Activated naive CD4-positive, alpha-beta T cell treated with anti-CD3 and anti-CD28 coated beads for 36 hours (primary cell): ENCODE results near the gene RBM6. TPM values are rescaled to one million over a fixed set of nuclear protein-coding genes. Genes with fewer than 3 reads are reported as not detected.

Experiments
- CTCF ChIA-PET: fragments of 350-600 bp; sonication (Branson Sonifier 250); formaldehyde crosslinking; loops from one replicate; lab custom pipeline; 2021; ENCODE audit warnings: antibody characterized with exemption; lab: Charles Lee
- DNase-seq: peaks from one replicate; pipeline ENCODE4 v3.0.0-alpha.2; 2020
- H3K27ac Mint-ChIP-seq: one replicate; pipeline ENCODE4 v1.8.0; 2021; ENCODE audit warnings: mild to moderate bottlenecking, mixed read lengths
- H3K27me3 Mint-ChIP-seq: one replicate; pipeline ENCODE4 v1.8.0; 2021; ENCODE audit warnings: low read depth, mixed read lengths
- H3K36me3 Mint-ChIP-seq: one replicate; pipeline ENCODE4 v1.8.0; 2021; ENCODE audit warnings: low read depth, mixed read lengths
- H3K4me1 Mint-ChIP-seq: one replicate; pipeline ENCODE4 v1.8.0; 2021; ENCODE audit warnings: low read depth, mixed read lengths
- H3K4me3 Mint-ChIP-seq: one replicate; pipeline ENCODE4 v1.8.0; 2021; ENCODE audit warnings: mild to moderate bottlenecking, moderate library complexity, mixed read lengths
- H3K9me3 Mint-ChIP-seq: one replicate; pipeline ENCODE4 v1.8.0; 2021; ENCODE audit warnings: mixed read lengths
- intact Hi-C: fragments of 100-400 bp; cut with micrococcal nuclease; formaldehyde crosslinking; loops from one replicate; pipeline ENCODE4 v1.15.1; 2023
- total RNA-seq, 2 experiments: library from RNA; stranded (reverse); gene quantifications; one replicate each; pipeline ENCODE4 v1.2.3, GENCODE V29; 2021

The RBM6 gene
- total RNA-seq, 2 experiments from 2014 or later: 89.1 to 98.2 TPM

- Mint-ChIP-seq H3K9me3 (peaks cover 2% of the 10 kb centered on the region), H3K4me3 (peak overlapping the region; percentile 98), H3K4me1 (peaks cover 29% of the 10 kb centered on the region), H3K36me3 (peaks cover 17% of the 10 kb centered on the region), H3K27ac (peak overlapping the region; percentile 93), H3K27me3 (no peaks in the 10 kb centered on the region)
- no peak for DNase-seq
- CTCF ChIA-PET: interaction anchor here (0.6 kb wide), 1 partner anchor 77 kb away, joined by 4 read pairs; no protein-coding TSS in a partner anchor
- intact Hi-C loops: loop anchor here (1.0 to 2.0 kb wide), 7 partner anchors 11 to 358 kb away; partner anchors contain the start of genes HYAL3, IFRD2, INKA1 and MON1A
Observed at GRCh38 chr3:49940667-49941249, 808 bp downstream of the RBM6 start.

- H3K27me3 Mint-ChIP-seq: no peaks in the 10 kb centered on the region
- H3K27ac Mint-ChIP-seq: no peak overlapping the region
- peaks cover 2% of the 10 kb centered on the region for H3K9me3 Mint-ChIP-seq
- no peak for DNase-seq
- intact Hi-C loops: no loop called here
- peaks cover 39% of the 10 kb centered on the region for H3K4me1 Mint-ChIP-seq
- H3K4me3 Mint-ChIP-seq: peak overlapping the region; percentile 11
- CTCF ChIA-PET: no interaction called here
- H3K36me3 Mint-ChIP-seq: peaks cover 21% of the 10 kb centered on the region
Observed at GRCh38 chr3:49942651-49943050, 2.7 kb downstream of the RBM6 start.

- CTCF ChIA-PET: no interaction called here
- peaks cover 21% of the 10 kb centered on the region for H3K4me1 Mint-ChIP-seq
Observed at GRCh38 chr3:49952924-49953323, 13.0 kb downstream of the RBM6 start.

GRCh38 chr3:49955636-49956035 is 15.7 kb downstream of the RBM6 start:
- Mint-ChIP-seq H3K4me1 (peaks cover 15% of the 10 kb centered on the region), H3K36me3 (no peaks in the 10 kb centered on the region), H3K27ac (no peak overlapping the region), H3K4me3 (no peak overlapping the region), H3K27me3 (no peaks in the 10 kb centered on the region), H3K9me3 (no peaks in the 10 kb centered on the region)
- intact Hi-C loops: no loop called here
- no peak for DNase-seq
- CTCF ChIA-PET: interaction anchor here (0.6 to 1.0 kb wide), 2 partner anchors 9 to 11 kb away, joined by 3 to 4 read pairs; no protein-coding TSS in a partner anchor

More at GRCh38 chr3:49952924-49953323, 13.0 kb downstream of the RBM6 start:
- Mint-ChIP-seq H3K4me3 (no peak overlapping the region), H3K27me3 (no peaks in the 10 kb centered on the region), H3K27ac (no peak overlapping the region), H3K9me3 (no peaks in the 10 kb centered on the region), H3K36me3 (no peaks in the 10 kb centered on the region)
- intact Hi-C loops: no loop called here
- no peak for DNase-seq

GRCh38 chr3:49966233-49966942 is 26.4 kb downstream of the RBM6 start:
- intact Hi-C loops: no loop called here
- DNase-seq: no peak
- Mint-ChIP-seq H3K27me3 (no peaks in the 10 kb centered on the region), H3K27ac (no peak overlapping the region), H3K36me3 (peaks cover 9% of the 10 kb centered on the region), H3K9me3 (no peaks in the 10 kb centered on the region), H3K4me1 (peaks cover 5% of the 10 kb centered on the region), H3K4me3 (no peak overlapping the region)
- CTCF ChIA-PET: interaction anchor here (0.6 to 0.7 kb wide), 2 partner anchors 10 to 128 kb away, joined by 3 to 4 read pairs; no protein-coding TSS in a partner anchor

GRCh38 chr3:49967291-49967690 is 27.3 kb downstream of the RBM6 start:
- H3K27ac Mint-ChIP-seq: no peak overlapping the region
- peaks cover 5% of the 10 kb centered on the region for H3K4me1 Mint-ChIP-seq
- H3K9me3 Mint-ChIP-seq: no peaks in the 10 kb centered on the region
- H3K27me3 Mint-ChIP-seq: no peaks in the 10 kb centered on the region
- DNase-seq: no peak
- CTCF ChIA-PET: no interaction called here
- H3K4me3 Mint-ChIP-seq: no peak overlapping the region
- H3K36me3 Mint-ChIP-seq: peaks cover 14% of the 10 kb centered on the region
- intact Hi-C loops: no loop called here

- Mint-ChIP-seq H3K9me3 (no peaks in the 10 kb centered on the region), H3K4me3 (no peak overlapping the region), H3K36me3 (peaks cover 19% of the 10 kb centered on the region), H3K27me3 (no peaks in the 10 kb centered on the region), H3K4me1 (peaks cover 5% of the 10 kb centered on the region), H3K27ac (no peak overlapping the region)
- no peak for DNase-seq
- CTCF ChIA-PET: no interaction called here
- intact Hi-C loops: no loop called here
Observed at GRCh38 chr3:49968346-49968745, 28.4 kb downstream of the RBM6 start.

- Mint-ChIP-seq H3K4me3 (no peak overlapping the region), H3K9me3 (no peaks in the 10 kb centered on the region), H3K36me3 (peaks cover 19% of the 10 kb centered on the region), H3K27ac (no peak overlapping the region), H3K4me1 (peaks cover 4% of the 10 kb centered on the region), H3K27me3 (no peaks in the 10 kb centered on the region)
- no peak for DNase-seq
- CTCF ChIA-PET: no interaction called here
- intact Hi-C loops: no loop called here
Observed at GRCh38 chr3:49972656-49973055, 32.7 kb downstream of the RBM6 start.

GRCh38 chr3:49976942-49977341 is 37.0 kb downstream of the RBM6 start:
- intact Hi-C loops: no loop called here
- no peaks in the 10 kb centered on the region for H3K4me1 Mint-ChIP-seq

GRCh38 chr3:49984394-49984793 is 44.4 kb downstream of the RBM6 start:
- no peaks in the 10 kb centered on the region for H3K27me3 Mint-ChIP-seq
- CTCF ChIA-PET: interaction anchor here (0.6 kb wide), 1 partner anchor 668 kb away, joined by 3 read pairs; no protein-coding TSS in a partner anchor
- no peak overlapping the region for H3K27ac Mint-ChIP-seq
- H3K4me3 Mint-ChIP-seq: no peak overlapping the region
- DNase-seq: no peak
- intact Hi-C loops: no loop called here
- H3K9me3 Mint-ChIP-seq: no peaks in the 10 kb centered on the region
- peaks cover 6% of the 10 kb centered on the region for H3K36me3 Mint-ChIP-seq
- no peaks in the 10 kb centered on the region for H3K4me1 Mint-ChIP-seq

More at GRCh38 chr3:49976942-49977341, 37.0 kb downstream of the RBM6 start:
- Mint-ChIP-seq H3K27ac (no peak overlapping the region), H3K36me3 (peaks cover 17% of the 10 kb centered on the region), H3K9me3 (no peaks in the 10 kb centered on the region), H3K4me3 (no peak overlapping the region), H3K27me3 (no peaks in the 10 kb centered on the region)
- no peak for DNase-seq
- CTCF ChIA-PET: no interaction called here

- Mint-ChIP-seq H3K36me3 (peaks cover 5% of the 10 kb centered on the region), H3K27me3 (no peaks in the 10 kb centered on the region), H3K9me3 (no peaks in the 10 kb centered on the region), H3K4me3 (no peak overlapping the region), H3K27ac (no peak overlapping the region), H3K4me1 (peaks cover 4% of the 10 kb centered on the region)
- CTCF ChIA-PET: interaction anchor here (0.8 kb wide), 1 partner anchor 19 kb away, joined by 4 read pairs; no protein-coding TSS in a partner anchor
- intact Hi-C loops: no loop called here
- no peak for DNase-seq
Observed at GRCh38 chr3:49992326-49992725, 52.4 kb downstream of the RBM6 start.

- Mint-ChIP-seq H3K27me3 (no peaks in the 10 kb centered on the region), H3K4me3 (no peak overlapping the region), H3K4me1 (peaks cover 16% of the 10 kb centered on the region), H3K9me3 (no peaks in the 10 kb centered on the region), H3K36me3 (peaks cover 8% of the 10 kb centered on the region), H3K27ac (no peak overlapping the region)
- intact Hi-C loops: no loop called here
- DNase-seq: no peak
- CTCF ChIA-PET: no interaction called here
Observed at GRCh38 chr3:49994476-49994875, 54.5 kb downstream of the RBM6 start.
